Neural progenitor cell (in vitro differentiated cells): Measurements from ENCODE around the gene MYO1F. TPM values are rescaled to one million over a fixed set of nuclear protein-coding genes. Genes with fewer than 3 reads are reported as not detected.

Source experiments
- DNase-seq: peaks from one replicate; pipeline ENCODE4 v3.0.0-alpha.2; 2016; ENCODE audit warnings: low spot score
- H2AFZ ChIP-seq: fragments of 200-600 bp; sonication (generic); replicated peaks from 2 replicates; pipeline ENCODE4 v1.6.1; 2016; ENCODE audit warnings: antibody characterized with exemption
- H3F3A ChIP-seq: fragments of 200-600 bp; sonication (generic); 2 replicates; pipeline ENCODE4 v1.6.1; 2016; ENCODE audit warnings: antibody characterized with exemption, low read depth
- H3K27ac ChIP-seq: fragments of 200-600 bp; sonication (generic); 2 replicates; pipeline ENCODE4 v1.5.1; 2016; ENCODE audit warnings: mild to moderate bottlenecking
- H3K27me3 ChIP-seq: fragments of 200-600 bp; sonication (generic); 2 replicates; pipeline ENCODE4 v1.6.1; 2016; ENCODE audit warnings: mild to moderate bottlenecking, moderate library complexity
- H3K36me3 ChIP-seq: fragments of 200-600 bp; sonication (generic); 2 replicates; pipeline ENCODE4 v1.5.1; 2016
- H3K4me1 ChIP-seq: fragments of 200-600 bp; sonication (generic); 2 replicates; pipeline ENCODE4 v1.6.1; 2016; ENCODE audit warnings: mixed run types
- H3K4me2 ChIP-seq: fragments of 200-600 bp; sonication (generic); 2 replicates; pipeline ENCODE4 v1.6.1; 2016
- H3K4me3 ChIP-seq: fragments of 200-600 bp; sonication (generic); 2 replicates; pipeline ENCODE4 v1.5.1; 2016
- H3K79me2 ChIP-seq: fragments of 200-600 bp; sonication (generic); 2 replicates; pipeline ENCODE4 v1.6.1; 2016; ENCODE audit warnings: low read depth
- H3K9ac ChIP-seq: fragments of 200-600 bp; sonication (generic); 2 replicates; pipeline ENCODE4 v1.6.1; 2016
- H3K9me3 ChIP-seq: fragments of 200-600 bp; sonication (generic); 2 replicates; pipeline ENCODE4 v1.5.1; 2016; ENCODE audit warnings: low read depth
- H4K20me1 ChIP-seq: fragments of 200-600 bp; sonication (generic); 2 replicates; pipeline ENCODE4 v1.6.1; 2016; ENCODE audit warnings: low read depth
- H3K27ac Mint-ChIP-seq: 3 replicates; pipeline ENCODE4 v1.8.0; 2021; ENCODE audit warnings: mixed read lengths
- H3K27me3 Mint-ChIP-seq: 2 replicates; pipeline ENCODE4 v1.8.0; 2022; ENCODE audit warnings: low read depth, mild to moderate bottlenecking, inconsistent platforms, moderate library complexity, mixed read lengths; ENCODE audit not compliant: insufficient read depth
- H3K36me3 Mint-ChIP-seq: 3 replicates; pipeline ENCODE4 v1.8.0; 2021; ENCODE audit warnings: mixed read lengths
- H3K4me1 Mint-ChIP-seq: 3 replicates; pipeline ENCODE4 v1.8.0; 2021; ENCODE audit warnings: mixed read lengths
- H3K4me3 Mint-ChIP-seq: 3 replicates; pipeline ENCODE4 v1.8.0; 2021; ENCODE audit warnings: mild to moderate bottlenecking, moderate library complexity, mixed read lengths
- H3K9me3 Mint-ChIP-seq: 3 replicates; pipeline ENCODE4 v1.8.0; 2020; ENCODE audit warnings: mixed read lengths
- CTCF ChIP-seq: fragments of 200-600 bp; sonication (generic); IDR thresholded peaks from 2 replicates; pipeline ENCODE4 v1.5.1; 2017; ENCODE audit warnings: antibody characterized with exemption, mild to moderate bottlenecking
- EZH2 ChIP-seq: fragments of 200-600 bp; sonication (generic); IDR thresholded peaks from 2 replicates; pipeline ENCODE4 v1.6.1; 2017; ENCODE audit warnings: antibody characterized with exemption, mild to moderate bottlenecking, moderate library complexity
- EZH2phosphoT487 ChIP-seq: fragments of 200-600 bp; sonication (generic); IDR thresholded peaks from 2 replicates; pipeline ENCODE4 v1.6.1; 2017; ENCODE audit warnings: antibody characterized with exemption
- total RNA-seq: library from RNA; depleted of rRNA; stranded (reverse); fragments of >200 nt; gene quantifications from 2 replicates; pipeline ENCODE4 v1.2.3, GENCODE V29; 2015; ENCODE audit warnings: low replicate concordance

The MYO1F gene
- total RNA-seq, 1 donor from 2014 or later: 0.15 TPM

GRCh38 chr19:8475005-8475404, 102.2 kb downstream of the MYO1F start:
- H3K79me2 ChIP-seq: peaks cover 99% of the 10 kb centered on the region
- no peaks in the 10 kb centered on the region for H3K27me3 ChIP-seq
- peaks cover 97% of the 10 kb centered on the region for H4K20me1 ChIP-seq
- Mint-ChIP-seq H3K27me3 (peaks cover 4% of the 10 kb centered on the region), H3K27ac (no peak overlapping the region), H3K9me3 (no peaks in the 10 kb centered on the region), H3K4me1 (peaks cover 36% of the 10 kb centered on the region), H3K36me3 (peaks cover 45% of the 10 kb centered on the region), H3K4me3 (no peak overlapping the region)
- no peak overlapping the region for H3K27ac ChIP-seq
- H3F3A ChIP-seq: peaks cover 16% of the 10 kb centered on the region
- no peak for DNase-seq
- TF ChIP-seq EZH2 (no peak), EZH2phosphoT487 (no peak), CTCF (no peak)
- peaks cover 17% of the 10 kb centered on the region for H3K36me3 ChIP-seq
- H3K9ac ChIP-seq: no peak overlapping the region
- H3K4me3 ChIP-seq: no peak overlapping the region
- no peak overlapping the region for H2AFZ ChIP-seq
- no peaks in the 10 kb centered on the region for H3K4me1 ChIP-seq
- H3K9me3 ChIP-seq: no peaks in the 10 kb centered on the region
- H3K4me2 ChIP-seq: no peak overlapping the region

- Mint-ChIP-seq H3K4me3 (no peak overlapping the region), H3K4me1 (peaks cover 48% of the 10 kb centered on the region), H3K36me3 (peaks cover 54% of the 10 kb centered on the region), H3K27me3 (peaks cover 4% of the 10 kb centered on the region), H3K9me3 (no peaks in the 10 kb centered on the region), H3K27ac (peak overlapping the region; percentile 57)
- Histone ChIP-seq H3K79me2 (peaks cover 99% of the 10 kb centered on the region), H3K4me2 (no peak overlapping the region), H3K36me3 (peaks cover 17% of the 10 kb centered on the region), H3K4me1 (no peaks in the 10 kb centered on the region), H3K9me3 (no peaks in the 10 kb centered on the region), H3K27me3 (no peaks in the 10 kb centered on the region), H3K27ac (peak overlapping the region; percentile 8), H3K4me3 (no peak overlapping the region), H3K9ac (no peak overlapping the region), H3F3A (peaks cover 16% of the 10 kb centered on the region), H2AFZ (no peak overlapping the region), H4K20me1 (peaks cover 97% of the 10 kb centered on the region)
- TF ChIP-seq EZH2 (no peak), CTCF (no peak), EZH2phosphoT487 (no peak)
- DNase-seq: no peak
Observed at GRCh38 chr19:8473648-8474476, 103.4 kb downstream of the MYO1F start.

Other genes starting within 250 kb of the MYO1F start
- gene KANK3, start 234.2 kb downstream of the MYO1F start, total RNA-seq: 1.9 TPM in 1 of 2 replicates, not detected in the other
- 1.9 TPM in 1 of 2 replicates, not detected in the other for gene ANGPTL4, start 213.3 kb downstream of the MYO1F start, total RNA-seq
- 17.1 and 32.3 TPM in 2 replicates for gene RAB11B, start 187.1 kb downstream of the MYO1F start, total RNA-seq
- 27.0 and 72.7 TPM in 2 replicates for gene MARCHF2, start 164.1 kb downstream of the MYO1F start, total RNA-seq
- gene HNRNPM, start 132.5 kb downstream of the MYO1F start, total RNA-seq: 118 and 156 TPM in 2 replicates
- 0.22 and 0.56 TPM in 2 replicates for gene PRAM1, start 74.8 kb downstream of the MYO1F start, total RNA-seq
- 1.8 and 8.9 TPM in 2 replicates for gene ZNF414, start 63.3 kb downstream of the MYO1F start, total RNA-seq
- 5.8 and 7.9 TPM in 2 replicates for gene ADAMTS10, start 33.3 kb upstream of the MYO1F start, total RNA-seq
- not detected in 2 replicates for gene NFILZ, start 53.2 kb upstream of the MYO1F start, total RNA-seq
- gene ACTL9, start 121.4 kb upstream of the MYO1F start, total RNA-seq: not detected in 2 replicates
- gene OR2Z1, start 144.2 kb upstream of the MYO1F start, total RNA-seq: not detected in 2 replicates